Stimulated activated CD4-positive, alpha-beta T cell treated with anti-CD3 and anti-CD28 coated beads, Interleukin-1b, Interleukin-23, amount 100 ng/mL, for 1 hour (primary cell): ENCODE results near the gene NUDT17.

Experiments used
- DNase-seq, 2 donors: peaks; one replicate each; pipeline ENCODE4 v3.0.0-alpha.2; 2020; ENCODE audit warnings: low read depth in 2 of 2

NUDT17 gene

DNA sequence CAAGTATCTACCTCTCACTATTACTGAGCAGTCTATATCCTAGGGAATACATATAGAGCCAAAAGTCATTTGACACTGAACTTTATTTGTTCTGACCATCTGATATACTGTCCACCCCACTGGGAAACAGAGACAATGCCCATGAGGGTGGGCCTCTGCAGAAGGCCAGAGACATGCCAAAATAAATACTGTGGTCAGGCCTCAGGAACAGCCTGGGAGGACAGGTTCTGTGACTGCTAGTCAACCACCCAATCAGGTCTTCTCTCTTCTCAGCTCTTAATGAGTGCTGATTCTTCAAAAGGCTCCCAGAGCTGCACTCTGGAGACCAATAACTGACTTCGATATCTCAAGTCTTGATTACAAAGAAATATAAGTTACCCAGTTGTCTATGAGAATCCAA lies 45.7 kb downstream of the NUDT17 start:
- DNase-seq: no peak

DNA sequence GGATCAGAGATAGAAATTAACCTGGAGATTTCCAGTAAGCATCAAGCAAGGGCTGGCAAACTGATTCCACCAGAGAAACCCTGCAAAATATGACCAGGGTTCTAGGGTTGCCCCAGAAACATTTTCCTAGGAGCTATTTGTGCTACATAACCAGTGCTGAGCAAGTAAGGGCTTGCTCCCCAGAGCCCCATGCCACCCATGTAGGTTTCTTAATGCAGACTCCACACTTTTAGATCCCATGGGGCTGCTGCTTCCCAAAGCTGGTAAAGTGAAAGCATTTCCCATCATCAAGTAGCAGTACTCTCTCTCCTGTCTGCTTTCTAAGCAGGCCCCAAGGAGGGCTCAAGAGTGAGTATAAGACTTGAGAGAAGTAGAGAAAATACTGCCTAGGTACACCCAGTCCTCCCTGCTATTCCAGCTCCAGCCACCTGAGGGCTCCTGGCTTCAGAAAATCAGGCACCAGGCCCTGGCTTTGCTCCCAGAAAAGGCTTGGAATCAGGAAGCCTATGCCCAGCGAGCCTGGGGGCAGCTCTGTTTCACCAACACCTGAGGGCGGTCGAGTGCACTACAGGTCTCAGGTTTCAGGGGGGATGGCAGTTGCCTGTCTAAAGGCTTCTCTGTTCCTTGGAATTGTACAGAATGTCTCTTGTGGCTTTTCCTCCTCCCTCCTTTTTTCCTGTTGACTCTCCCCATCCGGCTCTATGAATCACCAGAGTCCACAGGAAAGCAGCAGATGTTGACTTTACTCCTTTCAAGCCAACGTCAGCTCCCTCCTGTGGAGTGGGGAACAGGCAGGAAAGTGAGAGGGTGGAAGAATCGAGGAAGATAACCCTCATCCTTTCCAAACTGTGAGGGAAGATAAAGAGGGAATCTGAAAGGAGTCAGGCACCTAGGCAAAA lies 46.4 kb downstream of the NUDT17 start:
- peak in 1 of 2 donors; percentile 28 for DNase-seq

DNA sequence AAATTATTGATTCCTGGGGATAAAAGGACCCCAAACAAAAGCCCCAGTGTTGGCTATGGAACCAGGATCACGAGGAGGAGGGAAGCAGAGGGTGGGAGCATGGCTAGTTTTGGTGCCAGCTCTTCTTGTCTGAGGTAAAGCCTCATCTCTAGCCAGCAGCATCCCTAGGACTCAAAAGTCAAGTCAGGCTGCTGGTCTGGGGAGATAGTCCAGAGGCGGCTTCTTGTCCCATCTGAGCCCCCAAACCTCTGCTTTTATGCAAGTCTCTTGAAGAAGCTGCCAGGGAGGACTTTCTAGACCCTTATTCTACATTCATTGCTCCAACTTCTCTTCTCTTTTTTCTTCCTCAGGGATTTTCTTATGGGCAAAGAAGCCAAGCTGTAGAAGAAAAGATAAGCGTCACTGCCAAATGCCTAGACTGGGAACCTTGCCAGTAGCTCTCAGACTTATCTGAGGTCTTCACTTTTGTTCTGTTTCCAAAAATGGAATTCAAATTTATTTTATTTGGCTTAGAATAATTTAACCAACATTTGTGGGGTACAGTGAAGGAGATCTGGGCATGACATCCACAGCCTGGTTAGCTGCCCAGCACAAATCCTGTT lies 47.2 kb downstream of the NUDT17 start:
- no peak for DNase-seq

DNA sequence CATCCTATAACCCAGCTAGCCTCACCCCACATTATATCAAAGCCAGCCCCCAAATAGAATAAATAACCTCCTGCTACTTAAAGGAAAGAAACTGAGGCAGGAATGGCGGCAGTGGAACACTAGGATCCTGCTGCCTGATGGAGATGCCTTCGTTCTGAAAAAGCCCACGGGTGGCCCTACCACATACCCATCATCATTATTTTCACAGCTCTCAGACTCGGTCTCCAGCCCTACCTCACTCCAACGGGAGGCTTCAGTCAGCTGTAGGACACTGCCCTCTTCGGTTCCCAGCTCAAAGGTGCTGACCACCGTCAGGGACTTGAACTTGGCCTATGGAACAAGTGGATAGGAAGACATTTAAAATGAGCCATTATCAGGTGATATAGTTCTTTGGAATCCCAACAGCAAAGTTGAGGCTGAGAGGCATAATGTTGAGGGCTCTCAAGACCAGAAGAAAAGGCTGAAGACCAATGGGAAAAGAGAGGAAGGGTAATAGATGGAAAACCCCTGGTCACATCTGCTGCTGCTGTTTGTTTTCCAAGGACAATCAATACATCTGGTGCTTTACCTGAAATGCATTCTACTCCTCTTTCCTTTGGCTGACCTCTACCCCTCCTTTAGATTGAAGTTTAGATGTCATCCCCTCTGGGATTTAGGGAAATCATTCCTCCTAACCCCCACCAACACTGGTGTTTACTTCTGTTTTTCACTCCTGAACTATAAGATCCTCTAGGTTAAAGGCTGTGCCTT lies 48.1 kb downstream of the NUDT17 start:
- no peak for DNase-seq

DNA sequence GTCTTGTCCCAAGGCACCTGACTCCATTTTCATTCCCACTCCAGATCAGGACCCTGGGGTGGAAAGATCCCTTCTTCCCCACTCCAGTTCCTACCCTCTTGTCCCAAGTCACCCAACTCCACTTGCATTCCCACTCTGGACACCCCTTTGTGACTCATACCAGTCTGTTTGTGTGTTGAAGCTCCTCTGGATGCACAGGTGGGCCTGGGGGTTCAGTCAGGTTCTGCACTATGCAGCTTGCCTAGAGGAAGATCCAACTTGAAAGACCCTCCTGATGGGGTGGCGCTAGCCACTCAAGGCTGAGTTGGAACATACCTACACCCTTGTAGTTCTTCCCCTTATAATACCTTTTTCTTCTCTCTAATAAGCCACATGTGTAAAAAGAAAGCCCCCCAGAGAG lies 50.0 kb downstream of the NUDT17 start:
- DNase-seq: no peak

DNA sequence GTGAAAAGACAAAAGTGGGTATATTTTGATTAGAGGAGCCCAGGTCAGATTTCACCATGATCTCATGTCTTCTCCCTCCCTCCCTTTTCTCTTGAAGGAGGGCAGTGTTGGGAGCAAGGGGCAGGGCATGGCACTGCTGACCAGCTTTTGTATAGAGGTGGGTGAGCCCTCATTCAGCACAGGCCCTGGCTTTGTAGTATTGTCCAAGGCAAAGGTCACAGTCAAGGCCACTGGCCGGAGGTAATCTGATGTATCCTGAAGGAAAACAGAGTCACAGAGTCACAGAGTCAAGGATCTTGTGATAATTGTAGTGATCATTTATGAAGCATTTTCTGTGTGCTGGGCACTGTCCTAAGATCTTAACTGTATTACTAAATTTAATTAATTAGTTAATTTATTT lies 52.5 kb downstream of the NUDT17 start:
- no peak for DNase-seq
